Loucy (cell line): ENCODE measurements around the gene TMEM59L.

Source experiments
- EZH2phosphoT487 ChIP-seq: fragments of 200-600 bp; IDR thresholded peaks from 2 replicates; pipeline ENCODE4 v1.6.1; 2018; ENCODE audit warnings: antibody characterized with exemption, mild to moderate bottlenecking, moderate library complexity, borderline replicate concordance
- TF ChIP-seq, protein P1 (sequence below): fragments of 200-600 bp; sonication (generic); conservative IDR thresholded peaks from 2 replicates; pipeline ENCODE4 v1.5.1; 2014; ENCODE audit warnings: mild to moderate bottlenecking, antibody characterized with exemption, low read length

DNA sequence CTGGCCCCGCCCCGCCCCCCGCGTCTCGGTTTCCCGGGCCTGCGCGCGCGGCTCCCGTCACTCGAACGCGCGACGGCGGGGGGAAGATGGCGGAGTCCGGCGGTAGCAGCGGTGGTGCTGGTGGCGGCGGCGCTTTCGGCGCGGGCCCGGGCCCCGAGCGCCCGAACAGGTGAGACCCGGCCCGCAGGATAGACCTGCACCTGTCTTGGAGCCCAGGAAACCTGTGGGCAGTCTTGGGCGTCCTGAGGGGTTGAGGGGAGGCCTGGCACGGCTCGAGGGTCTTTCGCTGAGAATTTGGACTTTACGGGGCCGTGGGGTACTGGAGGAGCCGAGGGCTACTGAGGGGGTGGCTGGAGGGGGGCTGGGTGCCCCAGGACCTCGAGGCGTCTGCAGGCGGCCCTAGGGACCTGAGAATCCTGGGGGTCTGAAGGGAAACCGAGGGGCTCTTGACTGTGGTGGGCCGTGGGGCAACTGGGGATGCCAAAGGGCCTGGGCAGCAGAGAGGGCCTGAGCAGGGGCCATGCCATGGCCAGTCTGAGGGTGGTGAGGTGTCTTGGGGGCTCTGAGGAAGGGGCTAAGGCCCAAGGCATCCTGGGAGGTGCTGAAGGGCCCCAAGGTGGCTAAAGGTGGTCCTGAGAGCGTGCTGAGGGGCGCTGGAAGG lies 24.4 kb downstream of the TMEM59L start, which contains the start of gene KLHL26:
- TF ChIP-seq, protein P1, sequence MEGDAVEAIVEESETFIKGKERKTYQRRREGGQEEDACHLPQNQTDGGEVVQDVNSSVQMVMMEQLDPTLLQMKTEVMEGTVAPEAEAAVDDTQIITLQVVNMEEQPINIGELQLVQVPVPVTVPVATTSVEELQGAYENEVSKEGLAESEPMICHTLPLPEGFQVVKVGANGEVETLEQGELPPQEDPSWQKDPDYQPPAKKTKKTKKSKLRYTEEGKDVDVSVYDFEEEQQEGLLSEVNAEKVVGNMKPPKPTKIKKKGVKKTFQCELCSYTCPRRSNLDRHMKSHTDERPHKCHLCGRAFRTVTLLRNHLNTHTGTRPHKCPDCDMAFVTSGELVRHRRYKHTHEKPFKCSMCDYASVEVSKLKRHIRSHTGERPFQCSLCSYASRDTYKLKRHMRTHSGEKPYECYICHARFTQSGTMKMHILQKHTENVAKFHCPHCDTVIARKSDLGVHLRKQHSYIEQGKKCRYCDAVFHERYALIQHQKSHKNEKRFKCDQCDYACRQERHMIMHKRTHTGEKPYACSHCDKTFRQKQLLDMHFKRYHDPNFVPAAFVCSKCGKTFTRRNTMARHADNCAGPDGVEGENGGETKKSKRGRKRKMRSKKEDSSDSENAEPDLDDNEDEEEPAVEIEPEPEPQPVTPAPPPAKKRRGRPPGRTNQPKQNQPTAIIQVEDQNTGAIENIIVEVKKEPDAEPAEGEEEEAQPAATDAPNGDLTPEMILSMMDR: no peak
- TF ChIP-seq EZH2phosphoT487: no peak
